NT2/D1 (cell line): Measurements from ENCODE around the gene SNX13.

Experiments
- SUZ12 ChIP-seq: IDR thresholded peaks from 2 replicates; pipeline ENCODE4 v1.6.1; 2011; ENCODE audit not compliant: insufficient read length, insufficient read depth; ENCODE audit errors: extremely low read depth
- YY1 ChIP-seq: IDR thresholded peaks from 2 replicates; pipeline ENCODE4 v1.6.1; 2011; ENCODE audit not compliant: insufficient read length, insufficient read depth

GRCh38 chr7:17989546-17989945 lies 49.3 kb upstream of the SNX13 start:
- no peak for TF ChIP-seq SUZ12
- no peak for TF ChIP-seq YY1
